ENCODE data around the gene DNAH17. TPM values are rescaled to one million over a fixed set of nuclear protein-coding genes. Genes with fewer than 3 reads are reported as not detected.

The DNAH17 gene
- total and polyA plus RNA-seq, 2 of the 13 experiments (the other 11 are each of a cell fraction or from before 2014, with no cell fraction given), result 0.86 to 1.6 TPM

DNA sequence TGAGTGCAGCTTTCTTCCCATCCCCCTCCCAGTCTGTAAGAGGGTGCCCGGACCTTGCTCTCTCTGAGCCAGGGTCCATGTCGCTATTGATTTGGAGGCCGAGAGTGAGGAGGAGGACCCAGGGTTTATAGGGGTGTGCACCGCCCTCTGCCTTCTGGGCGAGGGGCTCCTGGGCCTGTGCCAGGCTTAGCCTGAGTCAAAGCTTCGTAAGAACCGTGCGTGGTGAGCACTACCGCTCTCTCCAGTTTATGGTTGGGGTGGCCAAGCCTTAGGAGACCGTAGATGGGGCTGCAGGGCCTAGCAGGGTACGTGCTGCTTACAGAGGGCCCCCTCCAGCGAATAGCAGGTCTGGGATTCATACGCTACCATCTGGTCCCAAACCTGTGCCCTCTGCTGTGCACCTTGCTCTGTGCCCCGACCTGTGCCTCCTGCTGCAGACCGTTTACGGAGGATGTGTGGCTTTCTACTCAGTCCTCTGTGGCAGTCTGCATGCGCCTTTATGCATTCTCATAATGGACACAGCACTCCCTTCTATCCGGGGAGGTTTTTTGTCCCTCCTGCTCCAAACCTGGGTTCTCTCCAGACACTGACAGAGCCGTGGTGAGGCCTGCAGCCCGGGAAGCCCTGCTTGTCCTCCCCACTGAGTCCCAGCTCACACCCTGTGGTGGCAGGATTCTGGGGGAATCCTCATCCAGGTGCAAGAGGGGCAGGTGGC lies 144.0 kb downstream of the DNAH17 start (continued):
- TF ChIP-seq HNF1B (CRISPR knock-in tag; IDR thresholded peaks at IDR 0.05) (no peak), ZNF792 (CRISPR knock-in tag; IDR thresholded peaks at IDR 0.05) (no peak), TBX3 (IDR thresholded peaks at IDR 0.05; ENCODE audit: borderline replicate concordance) (no peak), KDM5A (IDR thresholded peaks at IDR 0.05; ENCODE audit: borderline replicate concordance, low read length) (no peak), ZNF788 (CRISPR knock-in tag; IDR thresholded peaks at IDR 0.05; ENCODE audit: borderline replicate concordance) (no peak), ZNF205 (CRISPR knock-in tag; IDR thresholded peaks at IDR 0.05) (no peak), KLF13 (CRISPR knock-in tag; IDR thresholded peaks at IDR 0.05) (no peak), CHCHD3 (CRISPR knock-in tag; IDR thresholded peaks at IDR 0.05) (no peak), PRPF4 (IDR thresholded peaks at IDR 0.05; ENCODE audit: low read depth, low read length, poor library complexity, severe bottlenecking) (no peak), TEAD3 (CRISPR knock-in tag; optimal IDR thresholded peaks at IDR 0.05; ENCODE audit: borderline replicate concordance) (no peak), ZNF749 (CRISPR knock-in tag; IDR thresholded peaks at IDR 0.05; ENCODE audit: borderline replicate concordance) (no peak), ZNF253 (CRISPR knock-in tag; IDR thresholded peaks at IDR 0.05; ENCODE audit: borderline replicate concordance) (no peak), HOXA5 (CRISPR knock-in tag; IDR thresholded peaks at IDR 0.05) (no peak), KMT2B (CRISPR knock-in tag; IDR thresholded peaks at IDR 0.05) (no peak), ZNF709 (CRISPR knock-in tag; IDR thresholded peaks at IDR 0.05) (0 out of 2 replicates have a peak, but pooled peaks have one; percentile 73), CENPT (CRISPR knock-in tag; IDR thresholded peaks at IDR 0.05; ENCODE audit: low read depth) (no peak), ZNF326 (CRISPR knock-in tag; IDR thresholded peaks at IDR 0.05; ENCODE audit: borderline replicate concordance) (no peak), NR2F6 (IDR thresholded peaks at IDR 0.05) (no peak), NR2F6 (CRISPR knock-in tag; IDR thresholded peaks at IDR 0.05) (no peak), ZNF878 (CRISPR knock-in tag; IDR thresholded peaks at IDR 0.05) (no peak), NFRKB (IDR thresholded peaks at IDR 0.05) (no peak), FOXA1 (IDR thresholded peaks at IDR 0.05) (no peak), FOXA1 (CRISPR knock-in tag; IDR thresholded peaks at IDR 0.05) (no peak), ZFP62 (CRISPR knock-in tag; IDR thresholded peaks at IDR 0.05) (no peak), RFX3 (CRISPR knock-in tag; IDR thresholded peaks at IDR 0.05) (no peak), SETDB1 (CRISPR knock-in tag; IDR thresholded peaks at IDR 0.05; ENCODE audit: borderline replicate concordance) (no peak), ZNF382 (CRISPR knock-in tag; IDR thresholded peaks at IDR 0.05; ENCODE audit: borderline replicate concordance) (no peak), HDAC2 (CRISPR knock-in tag; IDR thresholded peaks at IDR 0.05) (peak; percentile 72), YY1 (IDR thresholded peaks at IDR 0.05; ENCODE audit: insufficient read depth, insufficient replicate concordance, low read depth, low read length) (no peak), HNF4A (CRISPR knock-in tag; IDR thresholded peaks at IDR 0.05) (peak; percentile 96)
- TF ChIP-seq, protein P1, sequence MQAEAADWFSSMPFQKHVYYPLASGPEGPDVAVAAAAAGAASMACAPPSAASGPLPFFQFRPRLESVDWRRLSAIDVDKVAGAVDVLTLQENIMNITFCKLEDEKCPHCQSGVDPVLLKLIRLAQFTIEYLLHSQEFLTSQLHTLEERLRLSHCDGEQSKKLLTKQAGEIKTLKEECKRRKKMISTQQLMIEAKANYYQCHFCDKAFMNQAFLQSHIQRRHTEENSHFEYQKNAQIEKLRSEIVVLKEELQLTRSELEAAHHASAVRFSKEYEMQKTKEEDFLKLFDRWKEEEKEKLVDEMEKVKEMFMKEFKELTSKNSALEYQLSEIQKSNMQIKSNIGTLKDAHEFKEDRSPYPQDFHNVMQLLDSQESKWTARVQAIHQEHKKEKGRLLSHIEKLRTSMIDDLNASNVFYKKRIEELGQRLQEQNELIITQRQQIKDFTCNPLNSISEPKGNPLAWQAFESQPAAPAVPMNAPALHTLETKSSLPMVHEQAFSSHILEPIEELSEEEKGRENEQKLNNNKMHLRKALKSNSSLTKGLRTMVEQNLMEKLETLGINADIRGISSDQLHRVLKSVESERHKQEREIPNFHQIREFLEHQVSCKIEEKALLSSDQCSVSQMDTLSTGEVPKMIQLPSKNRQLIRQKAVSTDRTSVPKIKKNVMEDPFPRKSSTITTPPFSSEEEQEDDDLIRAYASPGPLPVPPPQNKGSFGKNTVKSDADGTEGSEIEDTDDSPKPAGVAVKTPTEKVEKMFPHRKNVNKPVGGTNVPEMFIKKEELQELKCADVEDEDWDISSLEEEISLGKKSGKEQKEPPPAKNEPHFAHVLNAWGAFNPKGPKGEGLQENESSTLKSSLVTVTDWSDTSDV (CRISPR knock-in tag; IDR thresholded peaks at IDR 0.05), result no peak

All from HepG2 (cell line).